Ovary (tissue), 3 donors: ENCODE results near the gene CFDP1.

Source experiments
- CTCF ChIP-seq, 3 donors: fragments of 450-650 bp in 2 of 3; fragments of 200-600 bp in 1 of 3; IDR thresholded peaks; one replicate each; pipeline versions ENCODE4 v1.5.1 to v1.8.0; 2016 to 2022; ENCODE audit warnings: antibody characterized with exemption in 3 of 3, mild to moderate bottlenecking in 1 of 3
- POLR2A ChIP-seq: fragments of 450-650 bp; IDR thresholded peaks from one replicate; pipeline ENCODE4 v1.6.1; 2017; ENCODE audit warnings: antibody characterized with exemption, mild to moderate bottlenecking, moderate library complexity
- donor health status: DM: no; HTN: no; CAD: no.

- TF ChIP-seq CTCF (IDR thresholded peaks at IDR 0.05) (no peak), POLR2A (no peak)
Observed at GRCh38 chr16:75341564-75342307, 91.6 kb downstream of the CFDP1 start.
